DMS 273 treated with DMSO at 0.1 percent for 48 hours (cell line): ENCODE measurements around the gene TPCN2.

Experiments used
- DNase-seq: peaks from one replicate; lab custom pipeline; 2025; lab: John Stamatoyannopoulos, UW

Gene TPCN2

GRCh38 chr11:69039501-69039900 is 9.2 kb upstream of the TPCN2 start:
- no peak for DNase-seq

- DNase-seq, result no peak
Observed at GRCh38 chr11:69040051-69040450, 8.7 kb upstream of the TPCN2 start.

- no peak for DNase-seq
Observed at GRCh38 chr11:69040581-69041260, 8.0 kb upstream of the TPCN2 start.

GRCh38 chr11:69041516-69041915 is 7.2 kb upstream of the TPCN2 start:
- no peak for DNase-seq

GRCh38 chr11:69044111-69045013 is 4.4 kb upstream of the TPCN2 start:
- peak; percentile 50 for DNase-seq

- no peak for DNase-seq
Observed at GRCh38 chr11:69048031-69048693, 570 bp upstream of the TPCN2 start.

- DNase-seq, result no peak
Observed at GRCh38 chr11:69049490-69049867, 747 bp downstream of the TPCN2 start.

GRCh38 chr11:69050592-69051380 is 2.1 kb downstream of the TPCN2 start:
- DNase-seq, result no peak

GRCh38 chr11:69051381-69052342 is 2.9 kb downstream of the TPCN2 start:
- DNase-seq, result no peak

- no peak for DNase-seq
Observed at GRCh38 chr11:69052343-69053168, 3.8 kb downstream of the TPCN2 start.

GRCh38 chr11:69053169-69053477 is 4.4 kb downstream of the TPCN2 start:
- DNase-seq, result no peak

GRCh38 chr11:69053546-69054396 is 5.0 kb downstream of the TPCN2 start:
- DNase-seq, result no peak

- DNase-seq, result no peak
Observed at GRCh38 chr11:69054397-69055211, 5.9 kb downstream of the TPCN2 start.

GRCh38 chr11:69055212-69055586 is 6.5 kb downstream of the TPCN2 start:
- no peak for DNase-seq

- DNase-seq, result no peak
Observed at GRCh38 chr11:69055598-69056516, 7.1 kb downstream of the TPCN2 start.

GRCh38 chr11:69057236-69057635 is 8.5 kb downstream of the TPCN2 start:
- no peak for DNase-seq

GRCh38 chr11:69057801-69058200 is 9.1 kb downstream of the TPCN2 start:
- no peak for DNase-seq
